Smooth muscle cell (in vitro differentiated cells): ENCODE measurements around the gene DLAT. TPM values are rescaled to one million over a fixed set of nuclear protein-coding genes. Genes with fewer than 3 reads are reported as not detected.
A peak's percentile ranks its signal among the peaks of the same experiment; 100 is the strongest.
"Not testable (repeated sequence)": the region's sequence is repeated elsewhere in the genome, so short reads cannot be mapped to it uniquely, and the experiment has no call there.

Experiments
- DNase-seq: peaks from one replicate; lab custom pipeline; 2025; ENCODE audit not compliant: unreplicated experiment; lab: John Stamatoyannopoulos, UW
- H2AFZ ChIP-seq: fragments of 200-600 bp; sonication (generic); 2 replicates; pipeline ENCODE4 v1.6.0; 2016; ENCODE audit warnings: antibody characterized with exemption, low read depth, mild to moderate bottlenecking
- H3F3A ChIP-seq: fragments of 200-600 bp; sonication (generic); 2 replicates; pipeline ENCODE4 v1.6.0; 2017; ENCODE audit warnings: antibody characterized with exemption, low read depth
- H3K27ac ChIP-seq: fragments of 200-600 bp; sonication (generic); 2 replicates; pipeline ENCODE4 v1.5.1; 2016; ENCODE audit warnings: low read depth, mild to moderate bottlenecking
- H3K27me3 ChIP-seq: fragments of 200-600 bp; sonication (generic); 2 replicates; pipeline ENCODE4 v1.6.1; 2016; ENCODE audit warnings: low read depth, mild to moderate bottlenecking
- H3K36me3 ChIP-seq: fragments of 200-600 bp; sonication (generic); 2 replicates; pipeline ENCODE4 v1.5.1; 2016; ENCODE audit warnings: low read depth
- H3K4me1 ChIP-seq: fragments of 200-600 bp; sonication (generic); 2 replicates; pipeline ENCODE4 v1.5.1; 2016; ENCODE audit warnings: low read depth
- H3K4me2 ChIP-seq: fragments of 200-600 bp; sonication (generic); 2 replicates; pipeline ENCODE4 v1.6.0; 2016; ENCODE audit warnings: mild to moderate bottlenecking
- H3K4me3 ChIP-seq: fragments of 200-600 bp; sonication (generic); 2 replicates; pipeline ENCODE4 v1.5.1; 2016; ENCODE audit warnings: mild to moderate bottlenecking
- H3K79me2 ChIP-seq: fragments of 200-600 bp; sonication (generic); 2 replicates; pipeline ENCODE4 v1.6.0; 2016; ENCODE audit warnings: low read depth, mild to moderate bottlenecking
- H3K9ac ChIP-seq: fragments of 200-600 bp; sonication (generic); 2 replicates; pipeline ENCODE4 v1.6.0; 2016; ENCODE audit warnings: low read depth
- H3K9me3 ChIP-seq: fragments of 200-600 bp; sonication (generic); replicated peaks from 2 replicates; pipeline ENCODE4 v1.5.1; 2016; ENCODE audit warnings: low read depth
- H4K20me1 ChIP-seq: fragments of 200-600 bp; sonication (generic); 2 replicates; pipeline ENCODE4 v1.6.0; 2016; ENCODE audit warnings: low read depth
- CTCF ChIP-seq: fragments of 200-600 bp; sonication (generic); IDR thresholded peaks from 2 replicates; pipeline ENCODE4 v1.5.1; 2017; ENCODE audit warnings: borderline replicate concordance, mild to moderate bottlenecking, antibody characterized with exemption; ENCODE audit not compliant: insufficient read depth, poor library complexity, severe bottlenecking
- WGBS: methylation state at CpG from one replicate; pipeline ENCODE4 v1.1.7; 2016; ENCODE audit warnings: low lambda C conversion rate; 5-methylcytosine and 5-hydroxymethylcytosine counted together
- polyA plus RNA-seq: library from polyadenylated mRNA; unstranded; fragments of >200 nt; fragmentation: Nextera tagmentation; extraction: Ambion mirVana; gene quantifications from 2 replicates; pipeline ENCODE4 v1.2.1, GENCODE V29; 2016
- total RNA-seq: library from RNA; depleted of rRNA; stranded (reverse); fragments of >200 nt; gene quantifications from 2 replicates; pipeline ENCODE4 v1.2.3, GENCODE V29; 2014

Gene DLAT
- total and polyA plus RNA-seq, 2 experiments from 2014 or later: 23.6 to 23.8 TPM

- H3K79me2 ChIP-seq: peaks cover 43% of the 10 kb centered on the region
- no peaks in the 10 kb centered on the region for H3K27me3 ChIP-seq
- H3F3A ChIP-seq: peaks cover 21% of the 10 kb centered on the region
- peak within 1 kb of the TSS; percentile 31 for H3K27ac ChIP-seq
- peaks cover 18% of the 10 kb centered on the region for H3K36me3 ChIP-seq
- H3K9me3 ChIP-seq: no peaks in the 10 kb centered on the region
- H3K9ac ChIP-seq: peak within 1 kb of the TSS; percentile 93
- peak within 1 kb of the TSS; percentile 85 for H3K4me3 ChIP-seq
- WGBS: under 1% methylated on average over 45 of the region's 45 CpGs
- H4K20me1 ChIP-seq: peaks cover 4% of the 10 kb centered on the region
- H2AFZ ChIP-seq: peak within 1 kb of the TSS; percentile 85
- peak within 1 kb of the TSS; percentile 99 for H3K4me2 ChIP-seq
- peak; percentile 21 for TF ChIP-seq CTCF
- peaks cover 14% of the 10 kb centered on the region for H3K4me1 ChIP-seq
- DNase-seq: peak; percentile 77
Observed at GRCh38 chr11:112086422-112087191, 61.4 kb downstream of the DLAT start, which contains the start of the genes SDHD and TIMM8B. Gene SDHD, plus strand, starts transcription at chr11:112086873. Its CDS starts 35 bp downstream, at chr11:112086908. Gene TIMM8B, minus strand, starts transcription at chr11:112086756. Its CDS starts 33 bp downstream, at chr11:112086723.

DNA sequence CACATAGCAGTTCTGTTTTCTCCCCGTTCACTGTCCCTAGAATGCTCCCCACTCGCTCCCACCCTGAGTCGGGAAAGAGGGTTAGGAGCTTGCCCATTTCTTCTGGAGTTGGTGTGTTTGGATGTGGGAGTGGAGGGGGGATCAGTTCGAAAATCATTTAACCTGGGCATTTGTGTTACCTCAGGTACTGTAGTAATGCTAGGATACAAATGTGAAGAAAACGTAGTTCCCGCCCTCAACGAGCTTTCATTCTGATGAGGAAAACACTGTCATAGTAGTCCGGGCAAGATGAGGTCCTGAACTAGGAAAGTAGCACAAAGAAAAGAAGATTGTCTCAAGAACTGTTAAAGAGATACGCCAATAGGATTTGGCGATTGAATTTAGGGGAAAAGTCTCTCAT is 62.0 kb downstream of the DLAT start:
- peaks cover 4% of the 10 kb centered on the region for H4K20me1 ChIP-seq
- peaks cover 14% of the 10 kb centered on the region for H3K4me1 ChIP-seq
- DNase-seq: no peak
- no peaks in the 10 kb centered on the region for H3K27me3 ChIP-seq
- peaks cover 14% of the 10 kb centered on the region for H3K36me3 ChIP-seq
- peaks cover 15% of the 10 kb centered on the region for H3F3A ChIP-seq
- WGBS: 27% methylated on average over 10 of the region's 10 CpGs
- no peaks in the 10 kb centered on the region for H3K9me3 ChIP-seq
- H3K9ac ChIP-seq: peak overlapping the region; percentile 93
- peaks cover 43% of the 10 kb centered on the region for H3K79me2 ChIP-seq
- TF ChIP-seq CTCF: no peak
- peak overlapping the region; percentile 85 for H3K4me3 ChIP-seq
- peak overlapping the region; percentile 99 for H3K4me2 ChIP-seq
- peak overlapping the region; percentile 31 for H3K27ac ChIP-seq
- H2AFZ ChIP-seq: peak overlapping the region; percentile 85

GRCh38 chr11:112095302-112095701 is 70.1 kb downstream of the DLAT start:
- H2AFZ ChIP-seq, H3K4me2 ChIP-seq, H3K36me3 ChIP-seq, H3K27ac ChIP-seq, DNase-seq, H3K79me2 ChIP-seq, H3K9ac ChIP-seq, H3K27me3 ChIP-seq, H3K9me3 ChIP-seq, H4K20me1 ChIP-seq, H3K4me3 ChIP-seq, H3F3A ChIP-seq, H3K4me1 ChIP-seq: not testable (repeated sequence)
- 100% methylated on average over 2 of the region's 2 CpGs for WGBS

GRCh38 chr11:112096194-112096593 is 71.0 kb downstream of the DLAT start:
- H4K20me1 ChIP-seq: no peaks in the 10 kb centered on the region
- TF ChIP-seq CTCF: no peak
- peaks cover 2% of the 10 kb centered on the region for H3F3A ChIP-seq
- H3K9me3 ChIP-seq: no peaks in the 10 kb centered on the region
- H3K27me3 ChIP-seq: no peaks in the 10 kb centered on the region
- DNase-seq: no peak
- H2AFZ ChIP-seq: no peak overlapping the region
- no peaks in the 10 kb centered on the region for H3K79me2 ChIP-seq
- H3K4me1 ChIP-seq: no peaks in the 10 kb centered on the region
- no peak overlapping the region for H3K9ac ChIP-seq
- H3K27ac ChIP-seq: no peak overlapping the region
- H3K36me3 ChIP-seq: no peaks in the 10 kb centered on the region
- H3K4me3 ChIP-seq: no peak overlapping the region
- no peak overlapping the region for H3K4me2 ChIP-seq
